MV-4-11 (cell line): ENCODE results near the gene PCF11.

Experiments
- DNase-seq: peaks from one replicate; lab custom pipeline; 2025; lab: John Stamatoyannopoulos, UW

The PCF11 gene

DNA sequence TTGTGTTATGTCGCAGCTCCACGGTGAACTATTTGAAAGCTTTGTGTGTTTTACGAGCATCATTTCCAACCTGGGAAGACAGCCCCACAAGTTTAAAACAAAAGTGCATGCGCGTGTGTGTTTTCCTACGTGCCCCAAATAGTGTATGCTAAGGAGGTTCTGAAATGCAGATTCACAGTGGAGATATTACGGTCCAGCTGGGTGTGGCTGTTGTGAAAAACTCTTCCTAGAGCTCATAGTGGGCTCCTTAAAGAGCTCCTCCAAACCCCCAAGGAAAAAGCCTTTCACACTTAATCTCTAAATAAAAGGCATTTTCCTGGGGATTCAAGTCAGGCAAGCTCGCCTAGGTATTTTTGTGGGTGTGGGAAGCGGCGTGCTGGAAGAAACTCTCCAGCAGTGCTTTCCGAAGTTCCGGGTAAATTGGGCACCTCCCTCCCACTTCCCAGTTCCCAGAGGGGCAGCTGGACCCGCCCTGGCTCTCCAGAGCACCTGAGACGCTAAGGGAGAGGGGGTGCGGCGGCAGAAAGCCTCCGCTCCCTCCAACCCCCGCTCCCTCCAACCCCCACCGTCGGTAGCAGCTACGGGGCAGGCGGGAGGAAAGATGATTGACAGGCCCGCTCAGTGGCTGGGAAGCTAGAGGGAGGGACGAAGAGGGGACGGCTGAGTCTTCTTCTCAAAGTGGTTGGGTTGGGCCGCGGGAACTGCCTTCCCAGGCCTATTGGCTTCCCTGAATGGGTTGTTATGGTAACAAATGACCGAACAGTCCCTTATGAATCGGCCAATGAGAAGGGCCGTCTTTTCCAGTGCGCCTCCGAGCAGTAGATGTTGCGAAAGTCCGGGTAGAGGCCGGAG is 561 bp upstream of the PCF11 start:
- DNase-seq: peak; percentile 100

DNA sequence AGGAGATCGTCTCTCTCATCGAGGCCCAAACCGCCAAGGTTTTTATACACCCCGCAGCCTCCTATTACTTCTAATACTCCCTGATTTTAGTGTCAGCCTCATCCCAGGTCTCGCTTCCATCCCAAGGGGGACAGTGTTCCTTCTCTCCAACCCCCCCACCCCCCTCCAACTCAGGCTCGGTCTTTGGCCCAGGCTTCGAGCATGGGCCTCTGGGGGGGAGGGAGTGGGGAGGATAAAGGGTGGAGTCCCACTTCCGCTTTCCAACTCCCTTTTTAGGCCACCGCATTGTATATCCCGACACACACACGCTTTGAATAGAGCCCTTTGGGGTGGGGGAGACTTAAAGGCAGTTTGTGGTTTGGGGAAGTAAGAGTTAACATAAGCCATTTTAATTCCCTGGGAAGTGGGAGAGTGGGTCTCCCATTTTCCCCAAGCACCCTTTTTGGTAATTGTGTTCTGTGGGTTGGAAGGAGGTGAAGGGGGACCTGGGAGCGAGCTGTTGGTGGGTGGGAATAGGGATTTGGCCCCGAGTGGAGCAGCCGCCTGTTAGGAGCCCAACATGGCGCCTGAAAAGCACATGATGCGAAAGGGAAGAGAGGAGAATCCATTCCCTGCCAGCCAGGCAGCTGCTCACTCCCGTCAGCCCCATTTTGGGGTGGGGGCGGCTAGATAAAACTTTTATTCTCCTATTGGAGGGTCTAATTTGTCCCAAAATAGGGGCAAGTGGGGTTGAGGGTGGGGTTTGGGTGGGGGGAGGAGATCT is 844 bp downstream of the PCF11 start:
- peak; percentile 95 for DNase-seq

DNA sequence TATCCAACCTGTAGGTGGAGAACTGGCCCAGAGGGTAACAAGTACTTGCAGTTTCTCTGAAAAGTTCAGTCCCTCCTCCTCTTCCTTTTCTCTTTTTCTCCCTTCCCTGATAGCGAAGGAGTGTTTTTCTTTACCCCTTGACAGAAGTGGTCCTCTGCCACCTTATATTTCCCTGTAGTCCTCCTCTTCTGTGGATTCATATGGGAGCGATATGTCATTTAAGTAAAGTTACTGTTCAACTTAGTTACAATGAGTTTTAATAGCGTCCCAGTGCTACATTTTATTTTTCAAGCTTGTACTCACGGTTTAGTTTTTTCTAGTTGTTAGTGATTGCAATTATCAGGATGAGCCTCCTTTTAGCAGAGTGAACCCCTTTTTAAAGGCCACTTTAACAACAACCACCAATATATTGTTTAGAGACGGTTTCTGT is 1.4 kb downstream of the PCF11 start:
- DNase-seq: peak; percentile 39

GRCh38 chr11:83158965-83159901 is 2.3 kb downstream of the PCF11 start:
- no peak for DNase-seq

GRCh38 chr11:83159902-83160865 is 3.3 kb downstream of the PCF11 start:
- peak; percentile 14 for DNase-seq

- no peak for DNase-seq
Measured at GRCh38 chr11:83161610-83162199, 4.8 kb downstream of the PCF11 start.

GRCh38 chr11:83162377-83162776 is 5.4 kb downstream of the PCF11 start:
- peak; percentile 26 for DNase-seq

DNA sequence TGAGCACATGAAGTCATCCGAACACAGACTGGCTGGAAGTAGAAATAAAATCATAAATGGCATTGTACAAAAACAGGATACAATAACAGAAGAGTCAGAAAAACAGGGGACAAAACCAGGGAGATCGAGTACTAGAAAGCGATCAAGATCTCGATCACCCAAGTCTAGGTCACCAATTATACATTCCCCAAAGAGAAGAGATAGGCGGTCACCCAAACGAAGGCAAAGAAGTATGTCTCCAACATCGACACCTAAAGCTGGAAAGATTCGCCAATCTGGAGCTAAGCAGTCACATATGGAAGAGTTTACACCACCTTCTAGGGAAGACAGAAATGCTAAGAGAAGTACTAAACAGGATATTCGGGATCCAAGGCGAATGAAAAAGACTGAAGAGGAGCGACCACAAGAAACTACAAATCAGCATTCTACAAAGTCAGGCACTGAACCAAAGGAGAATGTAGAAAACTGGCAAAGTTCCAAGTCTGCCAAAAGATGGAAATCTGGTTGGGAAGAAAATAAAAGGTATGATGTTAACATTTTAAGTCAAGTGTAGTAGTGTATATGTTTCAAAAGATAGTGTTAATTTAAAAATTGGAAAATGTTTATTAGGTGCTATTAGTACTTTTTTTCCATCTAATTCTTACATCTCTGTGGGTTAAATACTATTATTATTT is 9.4 kb downstream of the PCF11 start:
- no peak for DNase-seq

- DNase-seq: no peak
Measured at GRCh38 chr11:83168756-83169155, 11.8 kb downstream of the PCF11 start.

- DNase-seq: no peak
Measured at GRCh38 chr11:83170865-83171264, 13.9 kb downstream of the PCF11 start.

DNA sequence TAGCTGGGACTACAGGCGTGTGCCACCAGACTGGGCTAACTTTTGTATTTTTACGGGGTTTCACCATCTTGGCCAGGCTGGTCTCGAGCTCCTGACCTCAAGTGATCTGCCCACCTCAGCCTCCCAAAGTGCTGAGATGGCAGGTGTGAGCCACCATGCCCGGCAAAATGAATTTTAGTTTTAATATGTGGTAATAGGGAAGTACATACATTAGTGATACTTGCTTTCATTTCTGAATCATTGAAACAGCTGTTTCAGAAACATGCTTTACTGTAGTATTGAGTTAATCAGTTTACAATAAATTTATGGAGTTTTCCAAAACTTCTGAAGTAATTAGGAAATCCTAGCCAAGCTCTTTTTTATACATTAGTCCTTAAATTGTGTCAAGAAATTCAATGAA is 15.6 kb downstream of the PCF11 start:
- DNase-seq: no peak

GRCh38 chr11:83174008-83174407 is 17.1 kb downstream of the PCF11 start:
- peak; percentile 45 for DNase-seq

DNA sequence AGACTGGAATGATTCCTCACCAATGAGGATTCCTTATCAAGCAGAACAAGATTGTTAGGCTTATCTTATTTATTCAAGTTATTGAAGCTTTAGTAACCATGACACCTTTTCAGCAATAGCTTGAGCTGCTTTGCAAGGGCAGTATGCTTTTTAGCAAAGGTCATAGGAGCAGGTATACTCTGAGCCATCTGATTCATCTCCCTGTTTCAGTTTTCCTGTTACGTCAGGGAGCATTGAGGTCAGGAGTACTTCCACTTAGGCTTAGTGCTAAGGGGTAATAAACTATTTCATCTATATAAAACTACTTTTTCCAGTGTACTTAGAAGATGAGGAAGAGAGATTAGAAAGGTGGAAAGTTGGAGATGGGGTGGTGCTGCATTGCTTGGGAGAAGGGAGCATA is 18.9 kb downstream of the PCF11 start:
- no peak for DNase-seq

- no peak for DNase-seq
Measured at GRCh38 chr11:83181815-83182214, 24.9 kb downstream of the PCF11 start.

DNA sequence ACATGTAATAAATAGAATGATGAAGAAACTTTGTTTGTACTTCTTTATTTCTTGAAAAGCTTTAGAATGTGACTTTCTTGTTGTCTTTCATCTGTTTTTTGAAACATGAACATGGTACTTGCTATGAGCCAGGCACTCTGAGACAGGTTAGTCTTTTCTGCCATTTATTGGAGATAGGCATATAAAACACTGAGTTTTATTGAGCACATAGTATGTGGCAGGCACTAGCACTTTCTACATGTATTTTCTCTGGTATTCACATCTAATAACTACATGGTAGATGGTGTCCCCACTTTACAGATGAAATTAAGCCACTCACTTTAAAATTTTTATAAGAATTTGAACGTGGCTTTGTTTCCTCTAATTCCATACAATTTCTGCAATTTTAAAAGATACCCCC is 28.8 kb downstream of the PCF11 start:
- DNase-seq: no peak

- DNase-seq: no peak
Measured at GRCh38 chr11:83187465-83187864, 30.5 kb downstream of the PCF11 start.

- DNase-seq: no peak
Measured at GRCh38 chr11:83191491-83191890, 34.6 kb downstream of the PCF11 start.

GRCh38 chr11:83191986-83192385 is 35.1 kb downstream of the PCF11 start:
- DNase-seq: no peak

DNA sequence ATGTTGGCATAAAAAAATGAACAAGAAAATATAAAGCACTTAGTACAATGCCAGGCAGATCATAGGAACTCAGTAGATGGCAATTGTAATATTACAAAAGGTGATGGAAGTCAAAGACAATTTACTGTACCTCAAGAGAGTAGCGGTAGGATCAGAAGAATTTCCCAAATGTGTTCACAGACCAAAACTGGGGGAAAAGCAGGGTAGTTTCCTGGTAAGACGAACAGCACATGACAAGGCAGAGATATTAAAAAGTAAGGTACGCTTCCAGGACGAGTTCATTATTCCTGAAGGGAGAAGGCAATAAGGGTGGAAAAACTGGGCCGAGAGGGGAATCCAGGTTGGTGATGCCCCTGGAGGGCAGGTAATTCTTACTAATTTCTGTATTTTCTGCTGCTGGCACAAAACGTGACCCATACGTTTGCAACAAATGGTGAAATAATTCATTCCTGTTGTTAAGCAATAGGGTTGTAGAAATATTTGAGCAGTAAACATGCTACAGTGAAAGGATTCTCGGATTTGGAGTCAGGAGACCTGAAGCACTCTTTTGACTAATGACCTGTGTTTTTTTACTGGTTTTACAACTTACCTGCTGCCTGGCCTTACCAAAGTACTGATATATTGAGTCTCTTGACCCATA is 35.8 kb downstream of the PCF11 start:
- no peak for DNase-seq
